Measurements from ENCODE around the gene VCAM1. TPM values are rescaled to one million over a fixed set of nuclear protein-coding genes. Genes with fewer than 3 reads are reported as not detected.

The VCAM1 gene
- total RNA-seq, 1 experiment from 2014 or later: 0.07 TPM

GRCh38 chr1:100785470-100786052 lies 66.0 kb downstream of the VCAM1 start:
- no peak overlapping the region for H3K18ac ChIP-seq (ENCODE audit: insufficient read length, low read depth, low read length)
- no peak overlapping the region for H3K56ac ChIP-seq (ENCODE audit: insufficient read length, low read depth, low read length)
- no peak overlapping the region for H2AFZ ChIP-seq (ENCODE audit: low read length)
- H3K9me3 ChIP-seq (ENCODE audit: control insufficient read depth, low read depth, low read length): peaks cover 7% of the 10 kb centered on the region
- no peaks in the 10 kb centered on the region for H3K4me1 ChIP-seq (ENCODE audit: insufficient read depth, low read length)
- H2BK5ac ChIP-seq (ENCODE audit: insufficient read length, low read length): no peak overlapping the region
- no peak overlapping the region for H2AK5ac ChIP-seq (ENCODE audit: insufficient read length, low read length)
- H2BK120ac ChIP-seq (ENCODE audit: low read depth, low read length, poor library complexity, severe bottlenecking): no peak overlapping the region
- H3K79me2 ChIP-seq (ENCODE audit: insufficient read depth, low read length): no peaks in the 10 kb centered on the region
- H3K4ac ChIP-seq (ENCODE audit: low read depth, low read length): no peak overlapping the region
- Mint-ChIP-seq H3K9me3 (peaks cover 12% of the 10 kb centered on the region in 2 experiments), H3K27me3 (ENCODE audit: low read depth) (no peaks in the 10 kb centered on the region), H3K4me3 (no peak overlapping the region), H3K4me1 (peaks cover 12 to 17% of the 10 kb centered on the region in 2 experiments), H3K36me3 (ENCODE audit: insufficient read depth in 1 of 3, low read depth in 3 of 3) (peaks cover 9 to 16% (median 13%) of the 10 kb centered on the region in 3 experiments; a peak in 6 of 7 replicates), H3K27ac (peak overlapping the region in 2 of 3 experiments; percentile 0 to 22; a peak in 3 of 7 replicates)
- no peak overlapping the region for H2BK20ac ChIP-seq (ENCODE audit: low read depth, low read length, poor library complexity, severe bottlenecking)
- H3T11ph ChIP-seq (ENCODE audit: low read length): no peak overlapping the region
- no peaks in the 10 kb centered on the region for H4K20me1 ChIP-seq (ENCODE audit: control insufficient read depth, insufficient read depth, insufficient read length)
- H2BK12ac ChIP-seq (ENCODE audit: insufficient read length, low read depth, low read length): no peak overlapping the region
- H3K23me2 ChIP-seq (ENCODE audit: insufficient read length, low read depth, low read length, poor library complexity, severe bottlenecking): no peaks in the 10 kb centered on the region
- H3K79me1 ChIP-seq (ENCODE audit: insufficient read depth, low read depth, low read length, poor library complexity, severe bottlenecking): no peaks in the 10 kb centered on the region
- H4K91ac ChIP-seq (ENCODE audit: insufficient read length, low read depth, low read length): no peak overlapping the region
- H3K27me3 ChIP-seq (ENCODE audit: insufficient read depth, low read length): no peaks in the 10 kb centered on the region
- no peak overlapping the region for H2BK15ac ChIP-seq (ENCODE audit: low read depth, low read length)
- DNase-seq: no peak
- H4K5ac ChIP-seq (ENCODE audit: insufficient read length, low read depth, low read length): no peak overlapping the region
- no peak overlapping the region for H3K27ac ChIP-seq (ENCODE audit: insufficient read length, low read depth, low read length)
- WGBS (ENCODE audit: extremely low coverage, insufficient read length, low lambda C conversion rate): no CpG with 5 or more reads among the region's 5 CpGs
- H3K23ac ChIP-seq (ENCODE audit: insufficient read length, low read depth, low read length): no peak overlapping the region
- no peak overlapping the region for H3K14ac ChIP-seq (ENCODE audit: insufficient read depth, low read length)
- no peak overlapping the region for H3K4me2 ChIP-seq (ENCODE audit: insufficient read depth, insufficient read length, low read length)
- no peak overlapping the region for H4K8ac ChIP-seq (replicated peaks; ENCODE audit: insufficient read length, low read depth, low read length)
- TF ChIP-seq CTCF (conservative IDR thresholded peaks at IDR 0.05): no peak
- H3K9ac ChIP-seq (ENCODE audit: extremely low read depth, insufficient read length, low read length): no peak overlapping the region
